GM23248 (cell line): ENCODE measurements around the gene STK32B. TPM values are rescaled to one million over a fixed set of nuclear protein-coding genes. Genes with fewer than 3 reads are reported as not detected.

Source experiments
- DNase-seq: peaks from one replicate; pipeline ENCODE4 v3.0.0-alpha.2; 2015
- H2AFZ ChIP-seq: fragments of 200-600 bp; sonication (generic); 2 replicates; pipeline ENCODE4 v1.6.1; 2016; ENCODE audit warnings: antibody characterized with exemption
- H3F3A ChIP-seq: fragments of 200-600 bp; sonication (generic); 2 replicates; pipeline ENCODE4 v1.6.1; 2016; ENCODE audit warnings: mild to moderate bottlenecking, antibody characterized with exemption, mixed run types; ENCODE audit not compliant: insufficient read depth
- H3K27ac ChIP-seq: fragments of 200-600 bp; sonication (generic); 2 replicates; pipeline ENCODE4 v1.5.1; 2016; ENCODE audit warnings: mild to moderate bottlenecking
- H3K27me3 ChIP-seq: fragments of 200-600 bp; sonication (generic); replicated peaks from 2 replicates; pipeline ENCODE4 v1.6.1; 2016; ENCODE audit warnings: mild to moderate bottlenecking; ENCODE audit not compliant: insufficient read depth
- H3K36me3 ChIP-seq: fragments of 200-600 bp; sonication (generic); 2 replicates; pipeline ENCODE4 v1.6.1; 2016; ENCODE audit warnings: low read depth, mild to moderate bottlenecking
- H3K4me1 ChIP-seq: fragments of 200-600 bp; sonication (generic); 2 replicates; pipeline ENCODE4 v1.6.1; 2016; ENCODE audit warnings: mild to moderate bottlenecking; ENCODE audit not compliant: insufficient read depth
- H3K4me2 ChIP-seq: fragments of 200-600 bp; sonication (generic); one replicate; pipeline ENCODE4 v1.6.1; 2016; ENCODE audit warnings: mild to moderate bottlenecking; ENCODE audit not compliant: unreplicated experiment
- H3K4me3 ChIP-seq: fragments of 200-600 bp; sonication (generic); 2 replicates; pipeline ENCODE4 v1.5.1; 2016; ENCODE audit warnings: mild to moderate bottlenecking
- H3K79me2 ChIP-seq: fragments of 200-600 bp; sonication (generic); 2 replicates; pipeline ENCODE4 v1.6.1; 2016; ENCODE audit warnings: mild to moderate bottlenecking; ENCODE audit not compliant: insufficient read depth
- H3K9ac ChIP-seq: fragments of 200-600 bp; sonication (generic); 2 replicates; pipeline ENCODE4 v1.6.1; 2016; ENCODE audit warnings: mild to moderate bottlenecking
- H3K9me2 ChIP-seq: fragments of 200-600 bp; sonication (generic); 2 replicates; pipeline ENCODE4 v1.6.1; 2016; ENCODE audit warnings: mixed run types, mild to moderate bottlenecking, moderate library complexity; ENCODE audit not compliant: insufficient read depth
- H3K9me3 ChIP-seq: fragments of 200-600 bp; sonication (generic); one replicate; pipeline ENCODE4 v1.6.1; 2017; ENCODE audit warnings: low read depth
- H4K20me1 ChIP-seq: fragments of 200-600 bp; sonication (generic); 2 replicates; pipeline ENCODE4 v1.6.0; 2016; ENCODE audit not compliant: insufficient read depth
- EZH2 ChIP-seq: fragments of 200-600 bp; sonication (generic); IDR thresholded peaks from 2 replicates; pipeline ENCODE4 v1.6.1; 2018; ENCODE audit warnings: antibody characterized with exemption, mild to moderate bottlenecking; ENCODE audit not compliant: insufficient read depth, poor library complexity, severe bottlenecking
- EZH2phosphoT487 ChIP-seq: fragments of 200-600 bp; sonication (generic); IDR thresholded peaks from 2 replicates; pipeline ENCODE4 v1.6.1; 2018; ENCODE audit warnings: antibody characterized with exemption, moderate library complexity, mild to moderate bottlenecking, low read depth; ENCODE audit not compliant: insufficient read depth
- WGBS, 2 experiments: methylation state at CpG; one replicate each; pipeline ENCODE4 v1.1.6; 2015 to 2017; ENCODE audit warnings: low lambda C conversion rate in 2 of 2, low coverage in 1 of 2; ENCODE audit errors: missing lambda C conversion rate in 2 of 2; 5-methylcytosine and 5-hydroxymethylcytosine counted together
- in situ Hi-C: fragments of 300-500 bp; cut with MboI; formaldehyde crosslinking; loops from 2 replicates; pipeline ENCODE4 v1.15.0; 2020
- polyA plus RNA-seq: library from polyadenylated mRNA; unstranded; fragments of >200 nt; fragmentation: Nextera tagmentation; extraction: Ambion mirVana; gene quantifications from 2 replicates; pipeline ENCODE4 v1.2.1, GENCODE V29; 2016
- total RNA-seq: library from RNA; depleted of rRNA; stranded (reverse); fragments of >200 nt; shearing (Covaris generic); gene quantifications from 2 replicates; pipeline ENCODE4 v1.2.3, GENCODE V29; 2014

Gene STK32B
- total and polyA plus RNA-seq, 2 experiments from 2014 or later, result 4.9 to 6.1 TPM

- Histone ChIP-seq H3K9ac (no peak overlapping the region), H4K20me1 (no peaks in the 10 kb centered on the region), H3K9me2 (no peaks in the 10 kb centered on the region), H3K4me1 (peaks cover 13% of the 10 kb centered on the region), H3K4me3 (no peak overlapping the region), H3F3A (peaks cover 10% of the 10 kb centered on the region; the same call in 1 of the 2 replicates), H2AFZ (no peak overlapping the region), H3K4me2 (no peak overlapping the region), H3K79me2 (no peaks in the 10 kb centered on the region), H3K27ac (no peak overlapping the region), H3K36me3 (no peaks in the 10 kb centered on the region), H3K9me3 (no peaks in the 10 kb centered on the region), H3K27me3 (no peaks in the 10 kb centered on the region)
- DNase-seq, result peak; percentile 37
- no peak for TF ChIP-seq EZH2phosphoT487
- no peak for TF ChIP-seq EZH2
- in situ Hi-C loops, result no loop called here
- 29 to 33% methylated on average over 2 of the region's 2 CpGs for WGBS, 2 experiments
These were observed 153.5 kb downstream of the STK32B start for GRCh38 chr4:5204781-5205180.

- no peaks in the 10 kb centered on the region for H3K9me3 ChIP-seq
- no peak overlapping the region for H2AFZ ChIP-seq
- H3K79me2 ChIP-seq, result no peaks in the 10 kb centered on the region
- no peaks in the 10 kb centered on the region for H3K27me3 ChIP-seq
- H3F3A ChIP-seq, result peaks cover 10% of the 10 kb centered on the region; the same call in 1 of the 2 replicates
- WGBS, 2 experiments, result 2 to 3% methylated on average over 9 of the region's 9 CpGs
- in situ Hi-C loops, result no loop called here
- peak; percentile 91 for DNase-seq
- no peaks in the 10 kb centered on the region for H4K20me1 ChIP-seq
- no peak for TF ChIP-seq EZH2
- no peak for TF ChIP-seq EZH2phosphoT487
- H3K27ac ChIP-seq, result peak overlapping the region; percentile 36
- no peaks in the 10 kb centered on the region for H3K36me3 ChIP-seq
- H3K4me3 ChIP-seq, result no peak overlapping the region
- H3K9me2 ChIP-seq, result no peaks in the 10 kb centered on the region
- H3K9ac ChIP-seq, result no peak overlapping the region
- peak overlapping the region; percentile 19 for H3K4me2 ChIP-seq
- peaks cover 13% of the 10 kb centered on the region for H3K4me1 ChIP-seq
These were observed 154.9 kb downstream of the STK32B start for GRCh38 chr4:5206016-5206790.

GRCh38 chr4:5209862-5210261 is 158.6 kb downstream of the STK32B start:
- no peak overlapping the region for H3K4me2 ChIP-seq

GRCh38 chr4:5211282-5211839 is 160.1 kb downstream of the STK32B start:
- H3K27ac ChIP-seq, result no peak overlapping the region
- peaks cover 5% of the 10 kb centered on the region for H3K4me1 ChIP-seq
- no peaks in the 10 kb centered on the region for H3K36me3 ChIP-seq
- no peak overlapping the region for H2AFZ ChIP-seq
- no peaks in the 10 kb centered on the region for H4K20me1 ChIP-seq
- no peak overlapping the region for H3K4me2 ChIP-seq
- H3K4me3 ChIP-seq, result no peak overlapping the region
- 0 out of 2 replicates have a peak, but pooled peaks cover 3% of the 10 kb centered on the region for H3F3A ChIP-seq
- H3K9ac ChIP-seq, result no peak overlapping the region
- no peaks in the 10 kb centered on the region for H3K27me3 ChIP-seq
- H3K9me3 ChIP-seq, result no peaks in the 10 kb centered on the region
- no peaks in the 10 kb centered on the region for H3K79me2 ChIP-seq
- TF ChIP-seq EZH2 (no peak), EZH2phosphoT487 (no peak)
- 91 to 93% methylated on average over 3 of the region's 3 CpGs for WGBS, 2 experiments
- in situ Hi-C loops, result no loop called here
- DNase-seq, result no peak
- no peaks in the 10 kb centered on the region for H3K9me2 ChIP-seq

More at GRCh38 chr4:5209862-5210261, 158.6 kb downstream of the STK32B start:
- Histone ChIP-seq H3K9me3 (no peaks in the 10 kb centered on the region), H4K20me1 (no peaks in the 10 kb centered on the region), H2AFZ (no peak overlapping the region), H3K9me2 (no peaks in the 10 kb centered on the region), H3K79me2 (no peaks in the 10 kb centered on the region), H3K27me3 (no peaks in the 10 kb centered on the region), H3K9ac (no peak overlapping the region), H3F3A (peaks cover 10% of the 10 kb centered on the region; the same call in 1 of the 2 replicates), H3K27ac (no peak overlapping the region), H3K4me3 (no peak overlapping the region), H3K4me1 (peaks cover 13% of the 10 kb centered on the region), H3K36me3 (no peaks in the 10 kb centered on the region)
- 89 to 96% methylated on average over 1 of the region's 1 CpG for WGBS, 2 experiments
- no peak for TF ChIP-seq EZH2
- no peak for TF ChIP-seq EZH2phosphoT487
- in situ Hi-C loops, result no loop called here
- DNase-seq, result no peak
